Measurements from ENCODE around the gene INPP5D.
"Not testable (repeated sequence)": the region's sequence is repeated elsewhere in the genome, so short reads cannot be mapped to it uniquely, and the experiment has no call there.

INPP5D gene

DNA sequence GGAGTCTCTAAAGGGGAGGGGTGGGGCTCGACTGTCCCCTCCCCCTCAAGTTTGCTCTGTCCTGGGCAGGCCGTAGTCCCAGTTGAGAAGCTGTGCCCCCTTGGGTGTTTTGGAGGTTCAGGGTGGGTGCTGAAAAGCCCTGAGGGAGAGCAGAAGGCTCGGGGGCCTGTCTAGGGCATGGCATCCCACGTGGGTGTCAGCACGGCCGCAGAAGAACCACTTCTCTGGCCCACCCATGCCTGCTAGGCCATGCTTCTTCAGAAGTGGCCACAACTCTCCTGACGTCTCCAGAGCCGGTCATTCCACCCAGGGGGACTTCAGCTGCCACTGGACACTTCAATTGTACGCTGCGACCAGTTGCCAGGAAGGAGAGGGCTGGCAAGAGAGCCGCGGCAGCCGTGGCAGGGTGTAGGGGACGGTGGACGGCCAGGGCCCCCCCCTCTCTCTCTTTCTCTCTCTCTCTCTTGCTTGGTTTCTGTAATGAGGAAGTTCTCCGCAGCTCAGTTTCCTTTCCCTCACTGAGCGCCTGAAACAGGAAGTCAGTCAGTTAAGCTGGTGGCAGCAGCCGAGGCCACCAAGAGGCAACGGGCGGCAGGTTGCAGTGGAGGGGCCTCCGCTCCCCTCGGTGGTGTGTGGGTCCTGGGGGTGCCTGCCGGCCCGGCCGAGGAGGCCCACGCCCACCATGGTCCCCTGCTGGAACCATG, at the start of gene INPP5D:
TSS of gene INPP5D (plus strand) at position 546 of the 704 bp plus-strand sequence. CDS start at position 683, 137 bp downstream.
- peak; percentile 41 to 47 (median 47) for DNase-seq (ENCODE audit: low read depth in 3 of 3, low spot score in 1 of 3)

DNA sequence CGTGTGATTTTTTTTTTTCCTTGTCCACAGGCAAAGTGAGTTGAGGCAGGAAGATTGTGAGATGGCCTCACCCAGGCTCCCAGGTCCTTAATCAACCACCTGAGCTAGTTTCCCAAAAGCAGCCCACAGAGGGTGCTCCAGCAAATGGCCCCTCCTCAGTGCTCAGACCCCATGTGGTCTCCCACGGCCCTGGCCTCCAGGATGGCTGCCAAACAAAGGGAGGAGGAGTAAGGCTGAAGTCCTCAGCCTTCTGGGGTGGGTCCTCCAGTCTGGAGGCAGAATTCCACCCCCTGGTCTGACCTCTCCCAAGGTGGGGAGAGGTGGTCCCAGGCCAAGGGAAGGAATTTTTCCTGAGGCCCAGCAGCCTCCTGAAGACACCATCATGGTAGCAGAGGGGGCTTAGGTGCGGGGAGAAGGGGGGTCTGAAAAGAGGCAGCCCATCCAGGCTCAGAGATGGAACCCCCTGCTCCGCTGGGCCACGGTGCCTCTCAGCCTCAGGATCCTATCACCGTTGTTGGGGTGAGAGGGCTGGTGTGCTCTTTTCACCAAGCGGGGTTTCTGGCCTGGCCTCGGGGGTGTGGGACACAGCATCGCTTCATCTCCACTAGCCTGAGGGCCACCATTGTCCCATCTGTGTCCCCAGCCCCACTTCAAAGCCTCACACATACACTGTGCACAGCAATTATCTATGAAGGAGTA, 49.4 kb upstream of the INPP5D start:
- DNase-seq (ENCODE audit: low read depth in 3 of 3, low spot score in 1 of 3), result no peak

DNA sequence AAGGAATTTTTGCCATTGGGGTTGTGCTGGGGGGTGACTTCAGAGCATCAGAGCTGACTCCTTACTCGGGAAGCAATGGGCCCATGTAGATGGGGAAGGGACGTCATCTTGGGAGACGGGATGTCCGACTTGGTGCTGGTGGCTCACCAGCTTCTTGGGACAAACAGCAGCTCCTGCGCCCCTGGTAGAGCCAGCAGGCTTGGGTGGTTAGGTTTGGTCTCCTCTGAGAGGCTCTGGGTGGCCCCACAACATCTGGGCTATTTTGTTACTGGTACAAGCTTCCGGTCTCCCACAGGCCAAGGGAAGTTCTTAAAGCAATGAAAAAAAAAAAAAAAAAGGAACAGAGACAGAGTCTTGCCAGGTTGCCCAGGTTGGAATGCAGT, 48.9 kb upstream of the INPP5D start:
- no peak for DNase-seq (ENCODE audit: low read depth in 3 of 3, low spot score in 1 of 3)

DNA sequence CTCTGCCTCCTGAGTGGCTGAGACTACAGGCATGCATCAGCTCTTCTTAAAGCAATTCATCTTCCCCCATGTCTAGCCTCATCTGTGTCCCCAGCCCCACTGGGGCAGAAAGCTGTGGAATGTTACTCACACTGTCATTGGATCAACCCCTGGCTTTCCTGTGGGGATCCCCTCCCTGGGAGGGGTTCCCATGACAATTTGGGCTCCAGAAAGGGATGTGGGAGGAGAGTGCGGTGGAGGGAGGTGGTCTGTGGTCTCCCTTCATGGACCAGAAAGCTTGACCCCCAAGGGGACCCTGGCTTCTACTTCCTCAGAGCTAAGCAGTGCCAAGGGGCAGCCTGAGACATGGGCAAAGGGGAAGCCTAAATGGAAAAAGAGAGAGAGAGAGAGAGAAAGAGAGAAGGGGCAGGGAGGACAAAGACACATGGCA, 48.4 kb upstream of the INPP5D start:
- DNase-seq (ENCODE audit: low read depth in 3 of 3, low spot score in 1 of 3), result no peak

DNA sequence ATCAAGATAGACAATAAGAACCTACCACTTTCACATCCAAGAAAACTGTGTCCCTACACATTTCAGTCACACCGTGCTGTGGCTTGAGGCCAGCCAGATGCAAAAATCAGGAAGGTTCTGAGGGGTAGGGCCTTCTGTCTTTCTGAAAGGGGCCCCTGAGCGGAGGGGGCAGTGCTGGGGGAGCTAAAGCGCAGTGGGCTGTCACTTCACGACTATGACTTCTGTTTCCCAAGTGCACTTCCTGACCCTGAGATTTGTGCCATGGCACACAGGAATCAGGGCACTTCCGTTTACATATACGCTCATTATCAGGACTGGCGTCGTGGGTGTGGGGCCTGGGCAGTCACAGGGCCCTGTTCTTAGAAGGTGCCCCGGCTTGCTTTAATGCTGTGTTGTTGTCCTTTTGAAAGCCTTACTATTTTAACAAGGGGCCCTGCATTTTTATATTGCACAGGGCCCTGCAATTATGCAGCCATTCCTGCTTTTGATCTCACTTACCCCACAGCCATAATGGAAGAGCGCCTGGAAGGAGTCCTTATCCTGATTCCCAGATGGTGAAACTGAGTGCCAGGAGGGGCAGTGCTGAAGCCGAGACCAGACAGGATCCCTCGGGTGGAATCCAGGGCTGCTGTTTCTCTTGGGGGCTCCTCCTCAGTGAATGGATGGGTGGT, 47.7 kb upstream of the INPP5D start:
- no peak for DNase-seq (ENCODE audit: low read depth in 3 of 3, low spot score in 1 of 3)

DNA sequence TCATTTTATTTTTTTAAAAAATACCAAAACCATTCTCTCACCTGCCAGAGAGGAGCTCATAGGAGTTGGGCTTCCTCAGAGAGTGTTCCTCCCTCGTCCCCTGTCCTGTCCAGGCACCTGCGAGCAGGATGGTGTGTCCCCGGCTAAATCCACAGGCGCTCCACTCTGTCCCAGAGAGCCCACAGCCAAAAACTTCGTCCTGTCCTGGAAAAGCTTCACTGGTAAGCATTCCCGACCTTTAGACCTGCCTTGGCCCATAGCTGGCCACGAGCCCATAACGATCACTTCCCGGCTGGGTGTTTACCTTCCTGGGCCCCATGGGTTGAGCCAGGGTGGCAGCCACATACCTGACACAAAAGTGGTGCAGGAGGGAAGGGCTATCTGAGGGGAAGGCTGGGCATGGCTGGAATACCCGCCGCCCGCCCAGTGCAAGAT, 47.1 kb upstream of the INPP5D start, which contains the start of gene NGEF:
TSS of gene NGEF (minus strand) at position 230 of the 435 bp plus-strand sequence. CDS start 38,366 bp downstream, outside the sequence.
- no peak for DNase-seq (ENCODE audit: low read depth in 3 of 3, low spot score in 1 of 3)

DNA sequence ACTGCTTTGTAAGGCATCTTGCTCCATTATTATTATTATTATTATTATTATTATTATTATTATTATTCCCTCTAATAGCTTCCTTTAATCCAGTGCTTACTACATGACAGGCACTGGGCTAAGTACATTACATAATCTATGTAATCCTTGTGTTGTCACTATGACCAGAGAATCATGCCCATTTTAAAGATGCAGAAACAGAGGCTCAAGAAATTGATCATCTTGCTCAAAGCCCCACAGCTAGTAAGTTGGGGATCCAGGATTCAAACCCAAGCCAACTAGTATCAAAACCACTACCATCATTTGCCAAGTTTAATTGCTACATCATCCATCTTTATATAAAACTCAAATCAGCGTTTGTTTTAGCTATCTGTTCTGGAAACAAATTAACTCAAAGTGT, 46.5 kb upstream of the INPP5D start:
- no peak for DNase-seq (ENCODE audit: low read depth in 3 of 3, low spot score in 1 of 3)

DNA sequence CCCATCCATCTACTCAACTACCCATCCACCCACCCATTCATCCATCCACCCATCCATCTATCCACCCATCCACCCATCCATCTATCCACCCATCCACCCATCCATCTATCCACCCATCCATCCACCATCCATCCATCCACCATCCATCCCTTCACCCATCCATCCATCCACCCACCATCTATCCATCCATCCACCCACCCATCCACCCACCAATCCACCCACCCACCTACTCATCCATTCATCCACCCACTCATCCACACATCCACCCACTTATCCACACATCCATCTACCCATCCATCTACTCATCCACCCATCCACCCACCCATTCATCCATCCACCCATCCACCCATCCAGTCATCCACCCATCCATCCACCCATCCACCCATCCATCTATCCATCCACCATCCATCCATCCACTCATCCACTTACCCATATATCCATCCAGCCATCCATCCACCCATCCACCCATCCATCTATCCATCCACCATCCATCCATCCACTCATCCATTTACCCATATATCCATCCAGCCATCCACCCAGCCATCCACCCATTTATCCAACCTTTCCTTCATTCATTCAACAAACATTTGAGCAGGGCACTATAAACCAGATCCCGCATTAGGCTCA, 45.0 kb upstream of the INPP5D start:
- DNase-seq (ENCODE audit: low read depth in 3 of 3, low spot score in 1 of 3), result no peak

DNA sequence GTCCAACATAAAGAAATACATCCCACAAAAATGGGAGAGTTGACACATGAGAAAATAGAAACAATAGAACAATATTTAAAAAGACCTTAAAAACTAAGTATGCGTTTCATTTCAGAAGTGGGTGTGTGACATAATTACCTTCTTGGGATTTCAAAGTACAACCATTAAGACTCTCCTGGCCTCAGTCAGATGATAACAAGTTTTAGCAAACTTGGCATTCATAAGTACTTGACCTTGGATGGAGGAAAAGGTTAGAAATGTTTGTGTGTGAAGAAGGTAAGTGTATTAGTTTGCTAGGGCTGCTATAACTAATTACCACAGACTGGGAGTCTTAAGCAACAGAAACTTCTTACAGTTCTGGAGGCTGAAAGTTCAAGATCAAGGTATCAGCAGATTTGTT, 42.2 kb upstream of the INPP5D start:
- DNase-seq (ENCODE audit: low read depth in 3 of 3, low spot score in 1 of 3), result no peak

DNA sequence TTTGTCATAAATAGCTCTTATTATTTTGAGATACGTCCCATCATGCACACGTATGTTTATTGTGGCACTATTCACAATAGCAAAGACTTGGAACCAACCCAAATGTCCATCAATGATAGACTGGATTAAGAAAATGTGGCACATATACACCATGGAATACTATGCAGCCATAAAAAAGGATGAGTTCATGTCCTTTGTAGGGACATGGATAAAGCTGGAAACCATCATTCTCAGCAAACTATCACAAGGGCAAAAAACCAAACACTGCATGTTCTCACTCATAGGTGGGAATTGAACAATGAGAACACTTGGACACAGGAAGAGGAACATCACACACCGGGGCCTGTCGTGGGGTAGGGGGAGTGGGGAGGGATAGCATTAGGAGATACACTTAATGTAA, 40.5 kb upstream of the INPP5D start:
- not testable (repeated sequence) for DNase-seq (ENCODE audit: low read depth in 3 of 3, low spot score in 1 of 3)

DNA sequence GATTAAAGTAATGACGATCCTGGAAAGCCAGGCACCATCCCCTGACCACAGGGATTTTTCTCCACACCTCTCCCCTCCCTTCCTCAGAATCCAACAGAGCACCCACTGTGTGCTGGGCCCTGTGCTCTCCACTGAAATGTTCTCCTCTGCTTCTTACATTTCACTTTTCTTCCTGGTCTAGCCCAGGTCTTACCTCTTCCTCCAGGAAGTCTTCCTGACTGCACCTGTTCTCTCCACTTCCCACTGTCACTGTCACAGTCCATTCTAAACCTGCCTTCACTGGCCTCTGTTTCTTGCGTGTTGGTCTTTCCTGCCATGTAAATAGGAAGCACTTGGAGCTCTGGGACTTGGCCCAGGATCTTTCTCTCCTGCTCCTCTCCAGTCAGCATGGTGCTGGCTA, 39.7 kb upstream of the INPP5D start:
- no peak for DNase-seq (ENCODE audit: low read depth in 3 of 3, low spot score in 1 of 3)

DNA sequence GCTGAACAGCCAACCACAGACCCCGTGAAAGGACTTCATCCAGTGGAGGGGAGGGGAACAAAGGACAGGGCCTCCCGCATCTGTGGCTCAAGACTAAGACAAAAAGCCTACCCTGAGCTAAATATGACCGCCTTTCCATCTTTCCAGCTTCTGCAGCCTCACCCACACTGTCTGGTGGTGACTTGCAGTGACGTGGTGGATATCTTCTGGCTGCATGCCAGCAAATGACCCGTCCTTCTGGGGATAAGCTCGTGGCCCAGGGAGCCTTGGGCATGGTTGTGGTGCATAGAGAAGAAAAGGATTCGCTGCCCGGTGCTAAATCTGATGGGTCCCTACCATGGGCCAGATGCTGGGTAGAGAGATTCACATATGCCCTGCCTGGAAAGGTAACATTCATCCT, 38.4 kb upstream of the INPP5D start:
- DNase-seq (ENCODE audit: low read depth in 3 of 3, low spot score in 1 of 3), result no peak

DNA sequence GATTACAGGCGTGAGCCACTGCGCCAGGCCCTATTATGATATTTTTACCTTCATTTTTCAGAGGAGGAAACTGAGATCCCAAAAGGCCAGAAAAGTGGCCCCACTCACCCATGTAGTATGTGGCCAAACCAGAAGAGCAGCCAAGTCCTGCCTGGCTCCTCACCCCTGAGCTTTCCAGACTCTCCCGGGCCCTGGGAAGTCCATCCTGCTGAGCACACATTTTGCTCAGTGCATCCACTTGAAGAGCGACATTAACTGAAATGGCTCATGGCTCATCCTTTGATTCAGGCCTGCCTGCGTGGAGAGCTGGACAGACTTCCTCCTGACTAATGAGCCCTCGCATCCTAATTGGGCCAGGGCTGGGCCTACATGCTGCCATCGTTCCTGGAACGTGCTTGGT, 37.6 kb upstream of the INPP5D start:
- DNase-seq (ENCODE audit: low read depth in 3 of 3, low spot score in 1 of 3), result no peak

DNA sequence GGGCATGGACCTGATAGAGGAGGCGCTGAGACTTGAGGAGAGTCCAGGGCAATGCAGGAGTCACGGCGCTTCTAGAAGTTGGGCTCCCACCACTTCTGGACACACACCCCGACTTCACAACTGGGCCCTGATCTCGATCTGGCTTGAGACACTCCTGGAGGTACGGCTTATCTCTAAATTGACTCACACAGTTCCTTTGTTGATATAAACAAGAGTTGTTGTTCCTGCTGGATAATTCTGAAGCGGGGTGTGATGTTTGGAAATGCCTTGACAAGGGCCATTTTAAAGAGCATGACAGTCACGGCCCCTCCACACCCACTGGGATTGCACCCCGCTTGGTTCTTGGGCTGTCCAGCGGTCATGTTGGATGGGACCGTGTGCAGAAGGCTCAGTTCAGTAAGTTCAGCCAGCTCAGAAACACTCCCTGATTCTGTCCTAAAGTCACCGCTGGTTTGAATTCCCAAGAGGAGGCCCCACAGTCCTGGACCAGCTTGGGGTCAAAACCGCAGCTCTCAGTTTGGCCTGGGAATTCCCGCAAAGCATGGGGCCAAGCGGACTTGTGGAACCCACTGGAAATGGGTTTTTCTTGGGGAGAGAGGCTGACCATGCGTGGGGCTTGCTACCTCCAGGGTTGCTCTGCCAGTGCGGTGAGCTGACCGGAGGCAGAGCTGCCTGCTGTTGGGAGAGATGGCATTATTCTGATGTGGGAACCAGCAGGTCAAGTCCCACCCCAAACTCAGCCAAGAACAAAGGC, 37.0 kb upstream of the INPP5D start:
- DNase-seq (ENCODE audit: low read depth in 3 of 3, low spot score in 1 of 3), result no peak

DNA sequence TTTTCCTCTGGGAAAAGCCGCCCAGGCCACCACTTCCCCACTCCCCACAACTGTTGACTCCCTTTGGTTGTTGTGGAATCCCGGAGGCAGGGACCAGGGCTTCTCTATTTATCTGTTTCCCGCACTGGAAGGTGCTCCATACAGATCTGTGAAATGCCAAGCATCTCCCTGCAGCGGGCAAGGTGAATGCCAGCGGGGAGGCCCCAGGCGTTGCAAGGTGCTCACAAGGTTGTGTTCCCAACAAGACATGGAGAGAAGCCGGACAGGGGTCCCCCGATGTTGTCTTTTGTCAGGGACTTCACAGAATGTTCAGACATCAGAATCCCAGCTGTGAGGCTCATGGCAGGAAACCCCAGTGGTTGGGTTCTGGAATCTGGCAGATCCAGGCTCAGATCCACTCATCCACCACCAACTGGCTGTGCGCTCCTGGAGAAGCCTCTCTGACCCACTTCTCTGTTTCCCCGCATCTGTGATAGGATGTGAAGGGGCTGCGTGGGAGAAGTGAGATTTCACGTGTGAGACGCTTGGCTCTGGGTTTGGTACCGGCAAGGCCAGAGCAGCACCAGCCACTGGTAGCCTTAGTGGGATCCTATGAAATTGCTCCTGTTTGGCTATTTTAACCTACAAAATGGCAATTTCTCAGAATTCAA, 36.3 kb upstream of the INPP5D start:
- no peak for DNase-seq (ENCODE audit: low read depth in 3 of 3, low spot score in 1 of 3)

DNA sequence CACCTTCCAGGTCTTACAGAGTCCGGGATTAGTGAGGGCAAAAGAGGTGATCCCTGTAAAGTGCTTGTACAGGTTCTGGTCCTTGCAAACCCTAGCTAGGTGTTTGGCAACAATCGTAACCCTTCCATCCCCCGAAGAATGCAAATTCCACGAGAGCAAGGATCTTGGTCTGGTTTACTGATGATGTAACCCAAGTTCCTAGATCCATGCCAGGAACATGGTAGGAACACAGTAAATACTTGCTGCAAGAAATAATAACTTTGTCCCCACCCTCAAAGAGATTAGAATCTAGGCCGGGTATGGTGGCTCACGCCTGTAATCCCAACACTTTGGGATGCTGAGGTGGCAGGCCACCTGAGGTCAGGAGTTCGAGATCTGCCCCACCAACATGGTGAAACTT, 34.4 kb upstream of the INPP5D start:
- no peak for DNase-seq (ENCODE audit: low read depth in 3 of 3, low spot score in 1 of 3)

DNA sequence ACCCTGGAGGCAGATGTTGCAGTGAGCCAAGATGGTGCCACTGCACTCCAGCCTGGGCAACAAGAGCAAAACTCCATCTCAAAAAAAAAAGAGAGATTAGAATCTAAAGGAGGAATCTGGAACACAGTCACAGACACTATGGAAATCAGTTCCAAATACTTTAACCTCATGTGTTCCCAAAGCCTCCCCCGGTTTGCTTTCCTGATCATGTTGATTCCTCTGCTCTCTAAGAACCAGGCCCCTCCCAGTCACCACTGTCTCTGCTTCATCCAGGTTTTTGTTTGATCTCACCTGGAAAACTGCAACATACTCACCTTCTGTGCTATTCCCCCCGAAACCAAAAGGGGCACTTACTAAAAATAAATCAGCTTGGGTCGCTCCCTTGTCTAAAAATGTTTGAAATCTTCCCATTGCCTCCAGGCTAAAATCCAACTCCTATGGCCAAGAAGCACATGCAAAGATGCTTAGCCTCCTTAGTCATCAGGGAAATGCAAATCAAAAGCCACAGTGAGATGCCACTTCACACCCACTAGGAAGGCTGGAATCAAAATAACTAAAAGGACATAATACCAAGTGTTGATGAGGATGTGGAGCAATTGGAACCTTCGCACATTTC, 33.8 kb upstream of the INPP5D start:
- no peak for DNase-seq (ENCODE audit: low read depth in 3 of 3, low spot score in 1 of 3)

DNA sequence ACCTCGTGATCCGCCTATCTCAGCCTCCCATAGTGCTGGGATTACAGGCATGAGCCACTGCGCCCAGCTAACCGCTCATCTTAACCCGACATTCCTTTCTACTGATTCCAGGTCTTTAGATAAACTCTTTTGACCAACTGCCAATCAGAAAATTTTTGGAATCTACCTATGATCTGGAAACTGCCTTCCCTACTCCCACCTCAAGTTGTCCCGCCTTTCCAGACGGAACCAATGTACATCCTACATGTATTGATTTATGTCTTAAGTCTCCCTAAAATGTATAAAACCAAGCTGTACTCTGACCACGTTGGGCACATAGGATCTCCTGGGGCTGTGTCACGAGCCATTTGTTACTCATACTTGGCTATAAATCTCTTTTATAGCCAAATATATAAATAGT, 30.8 kb upstream of the INPP5D start:
- no peak for DNase-seq (ENCODE audit: low read depth in 3 of 3, low spot score in 1 of 3)

DNA sequence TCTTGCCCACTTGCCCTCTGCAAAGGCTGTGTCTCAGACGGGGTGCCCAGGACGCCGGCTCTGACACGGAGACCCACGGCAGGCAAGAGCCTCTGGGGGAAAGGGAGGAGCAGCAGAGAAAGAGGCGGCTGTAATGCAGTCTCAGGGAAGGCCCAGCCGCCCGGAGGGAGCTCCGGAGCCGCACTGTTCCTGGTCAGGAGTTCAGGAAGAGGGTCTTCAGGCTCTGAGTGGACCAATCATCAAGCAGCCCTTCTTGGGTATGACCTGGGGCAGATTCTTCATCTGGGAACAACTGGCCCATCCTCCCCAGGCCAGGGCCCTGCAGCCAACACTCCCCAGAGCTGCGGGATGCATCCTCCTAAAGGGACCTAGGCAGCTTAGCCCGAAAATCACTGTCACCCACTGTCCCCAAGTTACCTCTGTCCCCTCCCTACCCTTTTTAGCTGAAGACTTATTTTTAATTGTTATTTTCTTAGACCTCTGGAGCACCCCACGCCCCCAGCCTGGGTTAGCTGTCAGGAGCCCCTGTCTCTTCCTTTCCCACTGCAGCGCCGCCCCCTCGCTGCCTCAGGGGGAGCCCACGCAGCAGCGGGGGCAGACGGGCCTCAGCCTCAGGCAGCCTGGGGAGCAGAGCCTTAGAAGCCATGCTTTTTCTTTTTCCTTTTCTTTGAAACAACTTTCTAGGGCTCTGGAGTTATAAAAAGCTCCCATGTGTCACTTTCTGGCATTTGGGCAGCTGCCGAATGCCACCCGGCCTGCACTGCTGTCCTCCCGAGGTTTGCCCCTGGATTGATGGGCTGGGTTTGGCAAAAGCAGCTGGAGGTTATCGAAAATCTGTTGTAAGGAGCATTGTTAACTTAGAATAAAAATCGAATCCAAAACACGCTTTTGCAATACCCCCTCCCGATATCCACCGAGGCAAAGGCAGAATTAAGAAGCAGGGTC, 28.3 kb upstream of the INPP5D start:
- no peak for DNase-seq (ENCODE audit: low read depth in 3 of 3, low spot score in 1 of 3)

Data from stimulated activated CD4-positive, alpha-beta T cell treated with anti-CD3 and anti-CD28 coated beads, TNF-alpha, amount 100 ng/mL, for 1 hour (primary cell).